Ramos (cell line): ENCODE data around the gene GLS.

Experiments
- in situ Hi-C: fragments of 300-500 bp; cut with MboI; formaldehyde crosslinking; loops from one replicate; pipeline ENCODE4 v1.14.3; 2022; ENCODE audit warnings: low sequenced_read_pairs; ENCODE audit not compliant: unreplicated experiment

Gene GLS

GRCh38 chr2:190880378-190881083 is at the start of gene GLS:
TSS of gene GLS (plus strand) at chr2:190880821. CDS start at chr2:190881085, 264 bp downstream.
- in situ Hi-C loops: no loop called here

- in situ Hi-C loops: no loop called here
Observed at GRCh38 chr2:190831941-190832340, 48.7 kb upstream of the GLS start.

- in situ Hi-C loops: no loop called here
Observed at GRCh38 chr2:190834890-190835208, 45.8 kb upstream of the GLS start.

- in situ Hi-C loops: no loop called here
Observed at GRCh38 chr2:190835303-190835930, 45.2 kb upstream of the GLS start.

DNA sequence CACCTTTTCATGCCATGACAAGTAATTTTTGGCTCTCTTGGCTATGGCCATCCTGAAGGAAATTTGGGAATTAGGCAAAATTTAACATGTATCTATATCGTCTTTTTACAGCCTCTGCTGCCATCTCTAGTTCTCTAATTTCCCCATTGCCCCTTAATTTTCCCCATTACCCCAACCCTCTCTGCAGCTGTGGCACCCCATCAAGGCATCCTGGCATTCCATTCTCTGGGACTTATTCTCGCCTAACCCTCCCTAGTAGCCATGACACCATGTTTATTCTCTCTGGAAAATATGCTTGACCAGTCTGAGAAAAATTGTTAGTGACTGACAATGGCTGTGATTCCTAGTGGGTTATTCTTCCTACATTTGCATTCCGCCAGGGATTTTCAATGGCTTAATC is 43.9 kb upstream of the GLS start:
- in situ Hi-C loops: no loop called here

- in situ Hi-C loops: no loop called here
Observed at GRCh38 chr2:190837420-190837819, 43.2 kb upstream of the GLS start.

DNA sequence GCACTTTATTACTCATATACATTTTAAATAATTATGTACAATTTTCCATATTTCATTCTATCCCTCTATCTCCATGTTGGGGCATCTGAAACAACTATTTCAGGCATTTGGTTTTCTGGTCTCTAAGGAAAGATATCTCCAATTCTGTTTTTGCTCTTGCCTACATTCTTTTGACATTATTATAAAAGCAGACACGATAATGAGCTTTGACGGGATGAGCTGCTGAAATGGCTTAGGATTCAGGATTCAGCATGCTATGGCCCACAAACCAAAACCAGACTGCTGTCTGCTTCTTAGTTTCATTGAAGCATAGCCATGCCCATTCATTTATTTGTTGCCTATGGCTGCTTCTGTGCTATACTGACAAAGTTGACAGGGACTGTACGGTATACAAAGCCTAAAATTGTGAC is 42.7 kb upstream of the GLS start:
- in situ Hi-C loops: no loop called here

GRCh38 chr2:190838492-190838910 is 42.1 kb upstream of the GLS start:
- in situ Hi-C loops: no loop called here

DNA sequence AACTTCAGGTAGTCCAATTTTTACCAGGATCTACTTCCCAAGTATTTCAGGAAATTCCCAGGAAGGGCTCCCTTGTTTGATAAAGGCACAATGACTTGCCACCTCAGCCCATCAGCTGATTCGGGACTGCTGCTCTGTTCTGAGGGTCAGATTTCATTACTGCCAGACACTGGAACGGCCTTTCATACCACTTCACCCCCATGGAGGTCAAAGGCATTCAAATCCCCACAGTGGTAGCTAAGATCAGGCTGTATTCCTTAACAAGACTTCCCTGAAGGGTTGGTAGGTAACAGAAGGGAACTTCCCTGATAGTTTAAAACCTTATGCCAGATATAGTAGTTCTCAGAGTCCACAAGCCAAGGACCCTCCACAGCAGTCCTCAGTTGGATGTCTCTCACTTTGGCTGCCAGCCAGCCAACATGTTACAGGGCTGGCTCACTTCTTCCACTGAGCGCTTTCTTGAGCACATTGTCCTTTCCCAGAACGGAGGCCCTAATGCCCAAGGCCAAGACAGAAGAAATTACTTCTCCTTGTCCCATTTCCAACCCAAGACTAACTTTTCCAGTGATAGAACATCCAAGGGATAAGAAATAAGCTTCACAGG is 40.0 kb upstream of the GLS start:
- in situ Hi-C loops: no loop called here

- in situ Hi-C loops: no loop called here
Observed at GRCh38 chr2:190841707-190842505, 38.7 kb upstream of the GLS start.

DNA sequence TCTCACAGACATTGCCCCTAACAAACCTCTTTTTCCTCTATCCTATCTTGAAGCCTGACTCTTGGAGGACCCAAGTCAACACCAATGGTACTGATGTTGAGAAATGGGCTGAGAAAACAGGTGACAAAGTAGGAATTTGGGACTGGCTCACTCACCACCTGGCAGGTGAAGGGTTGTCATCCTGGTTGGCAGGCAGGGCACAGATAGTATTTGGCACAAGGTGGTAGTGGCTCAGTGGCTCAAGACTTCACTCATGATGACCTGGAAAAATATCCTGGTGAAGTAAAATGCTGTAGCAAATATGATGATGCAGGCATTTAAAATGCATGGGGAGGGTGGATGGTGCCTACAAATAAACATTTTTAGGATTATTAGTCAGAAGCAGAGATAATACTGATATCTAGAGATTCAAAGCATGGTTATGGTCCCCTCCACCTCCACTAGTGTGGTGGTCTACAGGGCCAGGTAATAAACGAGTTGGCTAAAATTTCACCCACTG is 38.0 kb upstream of the GLS start:
- in situ Hi-C loops: no loop called here

DNA sequence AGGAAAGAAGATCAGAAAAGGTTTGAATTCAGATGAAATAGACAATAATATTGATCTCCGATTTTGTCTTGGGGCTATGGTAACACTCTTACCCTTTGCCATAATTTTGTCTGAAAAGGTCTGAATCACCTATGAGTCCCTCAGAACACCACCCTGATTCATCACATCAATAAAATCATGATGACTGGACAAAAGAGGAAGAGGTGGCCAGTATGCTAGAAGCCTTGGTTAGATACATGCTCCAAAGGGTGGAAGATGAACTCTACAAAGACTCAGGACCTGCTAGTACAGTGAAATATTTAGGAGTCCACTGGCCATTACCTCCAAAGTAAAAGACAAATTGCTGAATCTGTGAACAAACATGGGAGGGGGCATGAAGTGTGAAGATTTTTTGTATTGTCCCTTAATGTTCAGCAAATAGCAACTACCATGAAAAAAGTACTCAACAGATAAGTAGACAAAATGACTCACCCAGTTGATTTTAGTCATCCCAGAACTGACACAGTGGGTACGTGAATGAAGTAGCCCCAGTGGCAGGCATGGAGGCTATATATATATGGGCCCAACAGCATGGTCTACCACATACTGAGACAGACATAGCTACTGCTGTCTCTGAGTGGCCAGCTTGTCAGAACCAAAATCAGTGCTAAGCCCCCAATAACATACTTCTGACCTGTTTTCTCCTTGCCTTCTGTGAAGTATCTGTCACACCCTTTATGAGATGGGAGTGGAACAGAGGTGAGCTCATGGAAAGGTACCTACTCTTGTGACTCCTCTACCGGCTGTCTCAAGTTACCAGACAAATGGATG is 36.5 kb upstream of the GLS start:
- in situ Hi-C loops: no loop called here

GRCh38 chr2:190844700-190845401 is 35.8 kb upstream of the GLS start:
- in situ Hi-C loops: no loop called here

- in situ Hi-C loops: no loop called here
Observed at GRCh38 chr2:190846746-190847145, 33.9 kb upstream of the GLS start.

- in situ Hi-C loops: no loop called here
Observed at GRCh38 chr2:190847504-190848081, 33.0 kb upstream of the GLS start.

DNA sequence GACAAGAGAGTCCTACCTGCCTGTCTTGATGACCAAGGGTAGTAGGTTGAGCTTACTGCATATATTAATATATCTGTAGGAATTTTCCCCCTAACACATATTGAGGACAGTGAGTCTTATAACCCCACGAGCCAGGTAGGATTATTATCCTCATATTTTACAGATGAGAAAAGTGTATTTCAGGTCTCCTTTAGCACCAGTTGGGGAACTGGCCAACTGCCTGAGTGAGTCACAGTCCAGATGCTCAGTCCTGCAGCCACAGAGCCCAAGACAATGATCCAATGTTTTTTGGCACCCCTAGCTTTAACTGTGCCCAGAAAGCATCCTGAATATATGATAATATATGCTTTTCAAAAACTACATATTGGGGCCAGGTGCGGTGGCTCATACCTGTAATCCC is 30.8 kb upstream of the GLS start:
- in situ Hi-C loops: loop anchor here (10.0 kb wide), 1 partner anchor 175 kb away; no protein-coding TSS in a partner anchor

DNA sequence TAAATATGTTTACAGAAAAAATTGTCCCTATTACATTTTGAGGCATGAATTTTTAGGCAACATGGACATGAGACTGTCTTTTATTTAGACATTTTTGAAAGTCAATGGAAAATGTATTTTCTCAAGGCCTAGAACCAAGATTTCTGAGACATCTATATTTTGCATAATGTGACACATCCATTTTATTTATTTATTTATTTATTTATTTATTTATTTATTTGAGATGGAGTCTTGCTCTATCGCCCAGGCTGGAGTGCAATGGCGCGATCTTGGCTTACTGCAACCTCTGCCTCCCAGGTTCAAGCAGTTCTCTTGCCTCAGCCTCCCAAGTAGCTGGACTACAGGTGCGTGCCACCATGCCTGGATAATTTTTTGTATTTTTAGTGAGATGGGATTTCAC is 27.6 kb upstream of the GLS start:
- in situ Hi-C loops: loop anchor here (10.0 kb wide), 1 partner anchor 172 kb away; no protein-coding TSS in a partner anchor

- in situ Hi-C loops: loop anchor here (10.0 kb wide), 1 partner anchor 171 kb away; no protein-coding TSS in a partner anchor
Observed at GRCh38 chr2:190853531-190854383, 26.9 kb upstream of the GLS start.
